PFSK-1 (cell line): ENCODE data around the gene GABRB1.

ENCODE experiments used
- FOXP2 ChIP-seq: optimal IDR thresholded peaks from 2 replicates; pipeline ENCODE3; 2011; ENCODE audit warnings: borderline replicate concordance, control low read depth, inconsistent platforms; ENCODE audit not compliant: insufficient read depth; ENCODE audit errors: extremely low read length, extremely low read depth
- POLR2AphosphoS5 ChIP-seq: IDR thresholded peaks from 2 replicates; pipeline ENCODE4 v1.6.1; 2012; ENCODE audit warnings: low read depth, mild to moderate bottlenecking, control low read depth, low read length, moderate library complexity
- REST ChIP-seq, 2 experiments: IDR thresholded peaks; 2 replicates each; pipeline versions ENCODE4 v1.6.1 to v1.8.0; 2011 to 2012; ENCODE audit warnings: low read depth in 2 of 2, low read length in 2 of 2, control low read depth in 1 of 2, inconsistent platforms in 1 of 2, mild to moderate bottlenecking in 1 of 2, moderate library complexity in 1 of 2; ENCODE audit not compliant: insufficient read depth in 1 of 2
- SIN3A ChIP-seq: IDR thresholded peaks from 2 replicates; pipeline ENCODE4 v1.6.1; 2012; ENCODE audit warnings: mild to moderate bottlenecking, low read length, moderate library complexity, borderline replicate concordance; ENCODE audit not compliant: insufficient read depth
- TAF1 ChIP-seq: IDR thresholded peaks from 2 replicates; pipeline ENCODE4 v1.6.1; 2012; ENCODE audit warnings: low read length, control low read depth, borderline replicate concordance; ENCODE audit not compliant: insufficient read depth

GRCh38 chr4:47386146-47386545 is 354.8 kb downstream of the GABRB1 start:
- TF ChIP-seq POLR2AphosphoS5 (no peak), TAF1 (no peak), SIN3A (no peak), REST (IDR thresholded peaks at IDR 0.05; ENCODE audit: insufficient read depth in 1 of 2, low read depth in 2 of 2, low read length in 2 of 2) (no peak), FOXP2 (no peak)
